H9 (cell line): ENCODE results near the gene HSH2D. TPM values are rescaled to one million over a fixed set of nuclear protein-coding genes. Genes with fewer than 3 reads are reported as not detected.
A peak's percentile ranks its signal among the peaks of the same experiment; 100 is the strongest.

ENCODE experiments used
- DNase-seq: peaks from one replicate; pipeline ENCODE4 v3.0.0-alpha.2; 2017
- H2AFZ ChIP-seq: one replicate; pipeline ENCODE4 v1.6.1; 2013; ENCODE audit warnings: mild to moderate bottlenecking, low read length, control low read depth, moderate library complexity
- H2AK5ac ChIP-seq: 2 replicates; pipeline ENCODE4 v1.6.1; 2013; ENCODE audit warnings: low read length, control low read depth, mixed read lengths; ENCODE audit not compliant: insufficient read length
- H2BK120ac ChIP-seq: one replicate; pipeline ENCODE4 v1.6.1; 2013; ENCODE audit warnings: low read depth, mild to moderate bottlenecking, low read length, control low read depth, inconsistent platforms; ENCODE audit not compliant: poor library complexity, severe bottlenecking
- H2BK12ac ChIP-seq: 2 replicates; pipeline ENCODE4 v1.6.1; 2013; ENCODE audit warnings: low read length, control low read depth, mixed read lengths, low read depth; ENCODE audit not compliant: insufficient read length
- H2BK15ac ChIP-seq: 2 replicates; pipeline ENCODE4 v1.6.1; 2013; ENCODE audit warnings: low read depth, low read length, control low read depth
- H2BK20ac ChIP-seq: one replicate; pipeline ENCODE4 v1.6.1; 2013; ENCODE audit warnings: low read depth, mild to moderate bottlenecking, low read length, control low read depth, inconsistent platforms; ENCODE audit not compliant: poor library complexity, severe bottlenecking
- H2BK5ac ChIP-seq: 2 replicates; pipeline ENCODE4 v1.6.1; 2013; ENCODE audit warnings: low read length, control low read depth, mixed read lengths; ENCODE audit not compliant: insufficient read length
- H3K14ac ChIP-seq: 2 replicates; pipeline ENCODE4 v1.6.1; 2013; ENCODE audit warnings: low read length, control low read depth; ENCODE audit not compliant: insufficient read depth
- H3K18ac ChIP-seq: 2 replicates; pipeline ENCODE4 v1.6.1; 2013; ENCODE audit warnings: low read depth, mild to moderate bottlenecking, mixed read lengths, low read length, control low read depth; ENCODE audit not compliant: insufficient read length
- H3K23ac ChIP-seq: 2 replicates; pipeline ENCODE4 v1.6.1; 2013; ENCODE audit warnings: low read length, control low read depth, mixed read lengths, low read depth; ENCODE audit not compliant: insufficient read length
- H3K23me2 ChIP-seq: 2 replicates; pipeline ENCODE4 v1.6.1; 2013; ENCODE audit warnings: low read depth, mild to moderate bottlenecking, mixed read lengths, low read length, control low read depth; ENCODE audit not compliant: insufficient read length, poor library complexity, severe bottlenecking
- H3K27ac ChIP-seq: 2 replicates; pipeline ENCODE4 v1.5.1; 2013; ENCODE audit warnings: low read length, control low read depth, mixed read lengths, low read depth; ENCODE audit not compliant: insufficient read length
- H3K27me3 ChIP-seq: 2 replicates; pipeline ENCODE4 v1.6.1; 2013; ENCODE audit warnings: low read length, control low read depth, inconsistent platforms; ENCODE audit not compliant: insufficient read depth
- H3K4ac ChIP-seq: 2 replicates; pipeline ENCODE4 v1.6.1; 2013; ENCODE audit warnings: low read depth, mild to moderate bottlenecking, control low read depth, inconsistent platforms, low read length, moderate library complexity
- H3K4me1 ChIP-seq: 2 replicates; pipeline ENCODE4 v1.6.1; 2013; ENCODE audit warnings: low read length, control low read depth, inconsistent platforms; ENCODE audit not compliant: insufficient read depth
- H3K4me2 ChIP-seq: 2 replicates; pipeline ENCODE4 v1.6.1; 2013; ENCODE audit warnings: low read length, control low read depth, mixed read lengths; ENCODE audit not compliant: insufficient read length, insufficient read depth
- H3K56ac ChIP-seq: 2 replicates; pipeline ENCODE4 v1.6.1; 2013; ENCODE audit warnings: low read depth, mild to moderate bottlenecking, mixed read lengths, low read length, control low read depth; ENCODE audit not compliant: insufficient read length
- H3K79me1 ChIP-seq: 2 replicates; pipeline ENCODE4 v1.6.1; 2013; ENCODE audit warnings: low read depth, mild to moderate bottlenecking, moderate library complexity, low read length, control low read depth, inconsistent platforms; ENCODE audit not compliant: insufficient read depth, poor library complexity, severe bottlenecking
- H3K79me2 ChIP-seq: 2 replicates; pipeline ENCODE4 v1.6.1; 2013; ENCODE audit warnings: low read length, control low read depth, inconsistent platforms; ENCODE audit not compliant: insufficient read depth
- H3K9ac ChIP-seq: 2 replicates; pipeline ENCODE4 v1.6.1; 2013; ENCODE audit warnings: low read length, control low read depth, mixed read lengths; ENCODE audit not compliant: insufficient read length; ENCODE audit errors: extremely low read depth
- H3K9me3 ChIP-seq: one replicate; pipeline ENCODE4 v1.6.1; 2013; ENCODE audit warnings: low read depth, low read length, inconsistent platforms; ENCODE audit not compliant: control insufficient read depth
- H3T11ph ChIP-seq: one replicate; pipeline ENCODE4 v1.6.1; 2013; ENCODE audit warnings: mild to moderate bottlenecking, low read length, control low read depth, inconsistent platforms
- H4K20me1 ChIP-seq: one replicate; pipeline ENCODE4 v1.6.1; 2013; ENCODE audit not compliant: control insufficient read depth, insufficient read length, insufficient read depth
- H4K5ac ChIP-seq: 2 replicates; pipeline ENCODE4 v1.6.1; 2013; ENCODE audit warnings: low read depth, mild to moderate bottlenecking, mixed read lengths, low read length, control low read depth; ENCODE audit not compliant: insufficient read length
- H4K8ac ChIP-seq: replicated peaks from 2 replicates; pipeline ENCODE4 v1.6.1; 2013; ENCODE audit warnings: low read length, control low read depth, mixed read lengths, low read depth; ENCODE audit not compliant: insufficient read length
- H4K91ac ChIP-seq: 2 replicates; pipeline ENCODE4 v1.6.1; 2013; ENCODE audit warnings: low read depth, mild to moderate bottlenecking, moderate library complexity, mixed read lengths, low read length, control low read depth; ENCODE audit not compliant: insufficient read length
- H3K27ac Mint-ChIP-seq, 3 experiments: 2 replicates in 2 of 3; 3 replicates in 1 of 3; pipeline ENCODE4 v1.8.0; 2020 to 2021; ENCODE audit warnings: mixed read lengths in 3 of 3, mild to moderate bottlenecking in 1 of 3, moderate library complexity in 1 of 3
- H3K27me3 Mint-ChIP-seq: 2 replicates; pipeline ENCODE4 v1.8.0; 2021; ENCODE audit warnings: low read depth, mild to moderate bottlenecking, moderate library complexity, mixed read lengths
- H3K36me3 Mint-ChIP-seq, 3 experiments: 2 replicates in 2 of 3; 3 replicates in 1 of 3; pipeline ENCODE4 v1.8.0; 2020 to 2021; ENCODE audit warnings: low read depth in 3 of 3, mixed read lengths in 3 of 3; ENCODE audit not compliant: insufficient read depth in 1 of 3
- H3K4me1 Mint-ChIP-seq, 2 experiments: 2 replicates each; pipeline ENCODE4 v1.8.0; 2020; ENCODE audit warnings: mixed read lengths in 2 of 2
- H3K4me3 Mint-ChIP-seq, 2 experiments: 2 replicates in 1 of 2; 3 replicates in 1 of 2; pipeline ENCODE4 v1.8.0; 2020 to 2021; ENCODE audit warnings: mild to moderate bottlenecking in 2 of 2, mixed read lengths in 2 of 2, moderate library complexity in 1 of 2
- H3K9me3 Mint-ChIP-seq, 2 experiments: 2 replicates in 1 of 2; 3 replicates in 1 of 2; pipeline ENCODE4 v1.8.0; 2020; ENCODE audit warnings: mild to moderate bottlenecking in 2 of 2, mixed read lengths in 2 of 2, moderate library complexity in 1 of 2
- CTCF ChIP-seq: fragments of 200-600 bp; sonication (generic); conservative IDR thresholded peaks from 3 replicates; pipeline ENCODE4 v1.8.0; 2021; ENCODE audit warnings: antibody characterized with exemption, mild to moderate bottlenecking
- WGBS: extraction: QIAGEN DNeasy Blood & Tissue Kit; methylation state at CpG from one replicate; pipeline ENCODE4 v1.1.7; 2013; ENCODE audit warnings: missing lambda C conversion rate, low lambda C conversion rate, mixed read lengths; ENCODE audit not compliant: insufficient read length; ENCODE audit errors: extremely low coverage; 5-methylcytosine and 5-hydroxymethylcytosine counted together
- total RNA-seq: library from RNA; stranded (reverse); gene quantifications from 2 replicates; pipeline ENCODE4 v1.2.1, GENCODE V29; 2021

The HSH2D gene
- total RNA-seq, 1 experiment from 2014 or later = 2.3 TPM

DNA sequence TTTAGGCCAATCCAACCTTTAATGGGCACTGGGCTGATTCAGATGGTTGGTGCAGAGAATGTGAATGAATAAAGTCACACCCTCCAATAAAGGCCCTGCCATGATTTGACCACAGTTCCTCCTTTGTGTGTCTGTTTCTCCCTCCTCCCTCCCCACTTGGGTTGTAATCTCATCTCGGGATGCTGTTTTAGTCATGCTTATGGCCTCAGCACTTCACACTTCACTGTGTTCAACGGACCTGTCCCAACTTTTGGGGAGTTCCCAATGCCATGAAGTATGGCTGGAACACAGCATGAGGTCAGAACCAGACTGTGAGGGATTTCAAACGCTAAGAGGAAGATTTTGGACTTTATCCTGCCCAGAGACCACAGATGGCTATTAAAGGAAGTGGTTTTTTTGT, 37.4 kb upstream of the HSH2D start:
- H2BK120ac ChIP-seq = no peak overlapping the region
- H3K4me1 Mint-ChIP-seq = peaks cover 7 to 17% of the 10 kb centered on the region in 2 experiments
- no peak overlapping the region for H2BK15ac ChIP-seq
- no peaks in the 10 kb centered on the region for H3K9me3 ChIP-seq
- peak overlapping the region; percentile 32 to 54 (median 44); a peak in 3 of 7 replicates for H3K27ac Mint-ChIP-seq
- no peak overlapping the region for H2BK5ac ChIP-seq
- H3K9me3 Mint-ChIP-seq = no peaks in the 10 kb centered on the region
- H3K27me3 ChIP-seq = no peaks in the 10 kb centered on the region
- H3K4ac ChIP-seq = no peak overlapping the region
- no peaks in the 10 kb centered on the region for H4K20me1 ChIP-seq
- no peak overlapping the region for H3K56ac ChIP-seq
- H3K23ac ChIP-seq = no peak overlapping the region
- H3K9ac ChIP-seq = no peak overlapping the region
- TF ChIP-seq CTCF = no peak
- peaks cover 3% of the 10 kb centered on the region for H3K23me2 ChIP-seq
- no peak overlapping the region for H2AFZ ChIP-seq
- no peak overlapping the region for H3K27ac ChIP-seq
- no peak overlapping the region for H2BK12ac ChIP-seq
- no CpG with 5 or more reads among the region's 3 CpGs for WGBS
- no peaks in the 10 kb centered on the region for H3K4me1 ChIP-seq
- peaks cover 11 to 26% (median 22%) of the 10 kb centered on the region in 3 experiments; a peak in 6 of 7 replicates for H3K36me3 Mint-ChIP-seq
- no peaks in the 10 kb centered on the region for H3K27me3 Mint-ChIP-seq
- H3K4me2 ChIP-seq = no peak overlapping the region
- H3K79me1 ChIP-seq = no peaks in the 10 kb centered on the region
- no peak overlapping the region for H2AK5ac ChIP-seq
- no peak overlapping the region for H4K5ac ChIP-seq
- no peak overlapping the region for H3K14ac ChIP-seq
- no peak overlapping the region for H3K4me3 Mint-ChIP-seq
- no peak overlapping the region for H4K8ac ChIP-seq
- no peak overlapping the region for H3T11ph ChIP-seq
- H4K91ac ChIP-seq = no peak overlapping the region
- H2BK20ac ChIP-seq = no peak overlapping the region
- H3K79me2 ChIP-seq = no peaks in the 10 kb centered on the region
- no peak overlapping the region for H3K18ac ChIP-seq
- DNase-seq = no peak
